Osteoblast (primary cell): ENCODE results near the gene TRMT61A. TPM values are rescaled to one million over a fixed set of nuclear protein-coding genes. Genes with fewer than 3 reads are reported as not detected.

ENCODE experiments used
- DNase-seq: peaks from one replicate; pipeline ENCODE4 v3.0.0; 2011; ENCODE audit warnings: low spot score, mixed read lengths; ENCODE audit not compliant: insufficient read length; ENCODE audit errors: missing footprints
- H2AFZ ChIP-seq: 2 replicates; pipeline ENCODE4 v1.6.0; 2011; ENCODE audit warnings: mild to moderate bottlenecking, low read length
- H3K27ac ChIP-seq: 2 replicates; pipeline ENCODE4 v1.5.1; 2011; ENCODE audit warnings: mild to moderate bottlenecking, low read depth, low read length, moderate library complexity
- H3K27me3 ChIP-seq: 2 replicates; pipeline ENCODE4 v1.6.0; 2012; ENCODE audit warnings: mild to moderate bottlenecking, control low read depth, inconsistent platforms, low read length, moderate library complexity; ENCODE audit not compliant: insufficient read depth
- H3K36me3 ChIP-seq: 2 replicates; pipeline ENCODE4 v1.5.1; 2011; ENCODE audit warnings: mild to moderate bottlenecking, low read length, control low read depth, moderate library complexity; ENCODE audit not compliant: insufficient read depth
- H3K4me1 ChIP-seq: 2 replicates; pipeline ENCODE4 v1.5.1; 2011; ENCODE audit warnings: mild to moderate bottlenecking, low read length, control low read depth, moderate library complexity; ENCODE audit not compliant: insufficient read depth
- H3K4me2 ChIP-seq: 2 replicates; pipeline ENCODE4 v1.6.0; 2011; ENCODE audit warnings: mild to moderate bottlenecking, low read length; ENCODE audit not compliant: insufficient read depth
- H3K4me3 ChIP-seq: fragments of 200-600 bp; sonication (generic); 3 replicates; pipeline ENCODE4 v1.5.1; 2012; ENCODE audit warnings: mild to moderate bottlenecking, low read length, inconsistent platforms; ENCODE audit not compliant: insufficient read depth
- H3K79me2 ChIP-seq: 2 replicates; pipeline ENCODE4 v1.6.0; 2012; ENCODE audit warnings: mild to moderate bottlenecking, low read length, control low read depth, inconsistent platforms; ENCODE audit not compliant: insufficient read depth
- H3K9me3 ChIP-seq: 2 replicates; pipeline ENCODE4 v1.5.1; 2011; ENCODE audit warnings: low read depth, low read length, control low read depth
- H4K20me1 ChIP-seq: 2 replicates; pipeline ENCODE4 v1.6.0; 2012; ENCODE audit warnings: mild to moderate bottlenecking, low read length, control low read depth; ENCODE audit not compliant: insufficient read depth
- total RNA-seq: library from RNA; depleted of rRNA; stranded (reverse); fragments of >200 nt; gene quantifications from 2 replicates; pipeline ENCODE4 v1.2.3, GENCODE V29; 2012
- TF ChIP-seq, protein P1 (sequence below): IDR thresholded peaks from 2 replicates; pipeline ENCODE4 v1.5.1; 2011; ENCODE audit warnings: mild to moderate bottlenecking, low read depth, low read length, moderate library complexity; ENCODE audit errors: extremely low read depth

TRMT61A gene
- total RNA-seq, 1 donor = 9.0 TPM

GRCh38 chr14:103517174-103517566 lies 11.8 kb upstream of the TRMT61A start:
- peak; percentile 36 for DNase-seq
- peaks cover 37% of the 10 kb centered on the region for H3K4me1 ChIP-seq
- TF ChIP-seq, protein P1, sequence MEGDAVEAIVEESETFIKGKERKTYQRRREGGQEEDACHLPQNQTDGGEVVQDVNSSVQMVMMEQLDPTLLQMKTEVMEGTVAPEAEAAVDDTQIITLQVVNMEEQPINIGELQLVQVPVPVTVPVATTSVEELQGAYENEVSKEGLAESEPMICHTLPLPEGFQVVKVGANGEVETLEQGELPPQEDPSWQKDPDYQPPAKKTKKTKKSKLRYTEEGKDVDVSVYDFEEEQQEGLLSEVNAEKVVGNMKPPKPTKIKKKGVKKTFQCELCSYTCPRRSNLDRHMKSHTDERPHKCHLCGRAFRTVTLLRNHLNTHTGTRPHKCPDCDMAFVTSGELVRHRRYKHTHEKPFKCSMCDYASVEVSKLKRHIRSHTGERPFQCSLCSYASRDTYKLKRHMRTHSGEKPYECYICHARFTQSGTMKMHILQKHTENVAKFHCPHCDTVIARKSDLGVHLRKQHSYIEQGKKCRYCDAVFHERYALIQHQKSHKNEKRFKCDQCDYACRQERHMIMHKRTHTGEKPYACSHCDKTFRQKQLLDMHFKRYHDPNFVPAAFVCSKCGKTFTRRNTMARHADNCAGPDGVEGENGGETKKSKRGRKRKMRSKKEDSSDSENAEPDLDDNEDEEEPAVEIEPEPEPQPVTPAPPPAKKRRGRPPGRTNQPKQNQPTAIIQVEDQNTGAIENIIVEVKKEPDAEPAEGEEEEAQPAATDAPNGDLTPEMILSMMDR = no peak
- H3K4me3 ChIP-seq = no peak overlapping the region
- peaks cover 11% of the 10 kb centered on the region for H4K20me1 ChIP-seq
- H3K9me3 ChIP-seq = no peaks in the 10 kb centered on the region
- H3K27ac ChIP-seq = no peak overlapping the region
- H2AFZ ChIP-seq = no peak overlapping the region
- H3K36me3 ChIP-seq = no peaks in the 10 kb centered on the region
- peaks cover 5% of the 10 kb centered on the region for H3K27me3 ChIP-seq
- H3K79me2 ChIP-seq = no peaks in the 10 kb centered on the region
- no peak overlapping the region for H3K4me2 ChIP-seq

- TF ChIP-seq, protein P1 = no peak
- peaks cover 11% of the 10 kb centered on the region for H3K27me3 ChIP-seq
- H2AFZ ChIP-seq = no peak overlapping the region
- peaks cover 32% of the 10 kb centered on the region for H3K4me1 ChIP-seq
- H4K20me1 ChIP-seq = peaks cover 8% of the 10 kb centered on the region
- no peaks in the 10 kb centered on the region for H3K79me2 ChIP-seq
- H3K27ac ChIP-seq = no peak overlapping the region
- no peak overlapping the region for H3K4me2 ChIP-seq
- H3K4me3 ChIP-seq = no peak overlapping the region
- no peaks in the 10 kb centered on the region for H3K36me3 ChIP-seq
- peak; percentile 95 for DNase-seq
- H3K9me3 ChIP-seq = no peaks in the 10 kb centered on the region
Observed at GRCh38 chr14:103517721-103518421, 11.1 kb upstream of the TRMT61A start.

GRCh38 chr14:103518422-103519042 lies 10.5 kb upstream of the TRMT61A start:
- no peak overlapping the region for H3K4me2 ChIP-seq
- no peak overlapping the region for H3K4me3 ChIP-seq
- peaks cover 8% of the 10 kb centered on the region for H4K20me1 ChIP-seq
- no peak overlapping the region for H2AFZ ChIP-seq
- TF ChIP-seq, protein P1 = peak; percentile 87
- no peaks in the 10 kb centered on the region for H3K36me3 ChIP-seq
- no peak overlapping the region for H3K27ac ChIP-seq
- peaks cover 26% of the 10 kb centered on the region for H3K4me1 ChIP-seq
- H3K79me2 ChIP-seq = no peaks in the 10 kb centered on the region
- H3K27me3 ChIP-seq = peaks cover 17% of the 10 kb centered on the region
- no peaks in the 10 kb centered on the region for H3K9me3 ChIP-seq
- DNase-seq = peak; percentile 98

DNA sequence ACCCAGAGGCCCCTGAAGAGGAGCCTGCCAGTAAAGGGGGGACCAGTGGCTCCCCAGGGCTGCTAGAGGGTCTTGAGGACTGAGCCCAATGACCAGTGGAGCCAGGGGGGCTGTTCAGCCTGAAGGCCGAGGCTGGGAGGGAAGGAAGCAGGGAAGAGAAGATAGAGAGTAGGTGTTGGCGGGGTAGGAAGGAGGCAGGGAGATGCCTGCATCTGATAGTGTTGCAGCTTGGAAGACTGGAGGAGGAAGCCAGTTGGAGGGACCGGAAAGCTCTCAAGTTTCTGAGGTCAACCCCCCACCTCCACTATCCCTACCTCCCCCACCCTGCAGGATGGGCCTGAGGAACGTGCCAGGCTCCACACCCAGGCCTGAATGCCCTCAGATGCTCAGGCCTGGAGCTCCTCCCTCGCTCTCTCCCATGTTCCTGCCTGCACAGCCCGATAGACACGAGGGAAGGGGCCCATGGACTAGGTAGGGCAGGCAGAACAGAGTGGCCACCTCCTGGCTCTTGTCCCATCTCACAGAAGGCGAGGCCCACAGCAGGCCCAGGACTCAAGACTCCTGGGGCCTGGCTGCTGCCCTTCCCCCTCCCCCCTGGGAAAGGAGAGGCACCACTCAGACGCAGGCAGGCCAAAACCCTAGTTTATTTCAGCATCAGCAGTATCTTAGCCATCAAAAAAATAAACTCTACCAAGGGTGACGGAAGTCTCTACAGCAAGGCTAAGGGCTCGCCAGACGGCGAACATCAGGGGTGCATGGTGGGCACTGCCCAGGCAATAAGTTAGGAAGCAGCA lies 9.8 kb upstream of the TRMT61A start:
- H3K4me2 ChIP-seq = no peak overlapping the region
- DNase-seq = peak; percentile 95
- peaks cover 8% of the 10 kb centered on the region for H4K20me1 ChIP-seq
- TF ChIP-seq, protein P1 = no peak
- H3K27me3 ChIP-seq = peaks cover 25% of the 10 kb centered on the region
- H3K4me3 ChIP-seq = no peak overlapping the region
- H3K9me3 ChIP-seq = no peaks in the 10 kb centered on the region
- H3K79me2 ChIP-seq = no peaks in the 10 kb centered on the region
- no peak overlapping the region for H3K27ac ChIP-seq
- no peak overlapping the region for H2AFZ ChIP-seq
- H3K4me1 ChIP-seq = peaks cover 23% of the 10 kb centered on the region
- no peaks in the 10 kb centered on the region for H3K36me3 ChIP-seq
